Prostate gland (tissue), 2 donors: ENCODE results near the gene BANF1. TPM values are rescaled to one million over a fixed set of nuclear protein-coding genes. Genes with fewer than 3 reads are reported as not detected.

ENCODE experiments used
- DNase-seq: peaks from one replicate; pipeline ENCODE4 v3.0.0-alpha.2; 2019; ENCODE audit warnings: low spot score
- H3K27ac ChIP-seq, 2 donors: fragments of 200-600 bp; sonication (generic); 2 replicates each; pipeline ENCODE4 v1.5.1; 2017 to 2019
- H3K27me3 ChIP-seq: fragments of 200-600 bp; sonication (generic); replicated peaks from 2 replicates; pipeline ENCODE4 v1.5.1; 2019; ENCODE audit not compliant: insufficient read depth
- H3K36me3 ChIP-seq, 2 donors: fragments of 200-600 bp; sonication (generic); 1 replicate in 1 of 2; 2 replicates in 1 of 2; pipeline versions ENCODE4 v1.5.1 to v1.8.1; 2017 to 2019
- H3K4me1 ChIP-seq: fragments of 200-600 bp; sonication (generic); replicated peaks from 2 replicates; pipeline ENCODE4 v1.5.1; 2019
- H3K4me3 ChIP-seq, 2 donors: fragments of 200-600 bp; sonication (generic); 2 replicates each; pipeline ENCODE4 v1.5.1; 2017 to 2019
- H3K9me3 ChIP-seq: fragments of 200-600 bp; sonication (generic); 2 replicates; pipeline ENCODE4 v1.5.1; 2017
- POLR2A ChIP-seq: fragments of 450-650 bp; IDR thresholded peaks from one replicate; pipeline ENCODE4 v1.6.1; 2016; ENCODE audit warnings: antibody characterized with exemption, mild to moderate bottlenecking
- POLR2AphosphoS5 ChIP-seq: sonication (generic); formaldehyde crosslinking; IDR thresholded peaks from one replicate; pipeline ENCODE4 v1.6.1; 2017; ENCODE audit warnings: antibody characterized with exemption
- WGBS: methylation state at CpG from one replicate; pipeline ENCODE4 v1.1.5; 2018; 5-methylcytosine and 5-hydroxymethylcytosine counted together
- intact Hi-C: fragments of 100-400 bp; cut with DNase I; formaldehyde crosslinking; loops from one replicate; pipeline ENCODE4 v1.14.2; 2022
- total RNA-seq, 2 donors: library from RNA; depleted of rRNA; stranded (reverse); fragments of >200 nt; gene quantifications; one replicate each; pipeline ENCODE4 v1.1.0, GENCODE V29; 2016
- TF ChIP-seq, protein P1 (sequence below), 4 experiments: fragments of 200-600 bp in 2 of 4; fragments of 450-650 bp in 2 of 4; sonication (generic) in 2 of 4; IDR thresholded peaks; 1 replicate in 3 of 4; 2 replicates in 1 of 4; pipeline ENCODE4 v1.5.1; 2016 to 2019; ENCODE audit warnings: antibody characterized with exemption in 4 of 4, mild to moderate bottlenecking in 2 of 4, moderate library complexity in 2 of 4

BANF1 gene
- total RNA-seq, 2 donors from 2014 or later, result 59.4 to 78.8 TPM

DNA sequence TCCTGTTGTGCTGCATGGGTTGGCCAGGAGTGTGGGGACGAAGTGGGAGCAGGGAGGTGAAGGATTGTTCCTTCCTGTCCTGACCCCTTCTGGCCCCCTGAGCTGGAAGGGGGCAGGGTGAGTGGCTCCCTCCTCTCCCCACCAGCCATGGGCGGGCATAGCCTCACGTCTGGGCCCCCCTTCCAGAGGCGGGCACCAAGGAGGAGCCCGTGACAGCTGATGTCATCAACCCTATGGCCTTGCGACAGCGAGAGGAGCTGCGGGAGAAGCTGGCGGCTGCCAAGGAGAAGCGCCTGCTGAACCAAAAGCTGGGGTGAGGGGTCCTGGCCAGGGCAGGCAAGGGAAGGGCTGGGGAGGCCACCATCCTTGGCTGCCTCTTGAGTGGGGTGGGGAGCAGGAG, 37.4 kb upstream of the BANF1 start:
- Histone ChIP-seq H3K27ac (no peak overlapping the region), H3K27me3 (no peaks in the 10 kb centered on the region), H3K4me3 (no peak overlapping the region), H3K9me3 (no peaks in the 10 kb centered on the region), H3K4me1 (peaks cover 12% of the 10 kb centered on the region), H3K36me3 (peaks cover 18 to 33% of the 10 kb centered on the region in 2 donors)
- TF ChIP-seq, protein P1, sequence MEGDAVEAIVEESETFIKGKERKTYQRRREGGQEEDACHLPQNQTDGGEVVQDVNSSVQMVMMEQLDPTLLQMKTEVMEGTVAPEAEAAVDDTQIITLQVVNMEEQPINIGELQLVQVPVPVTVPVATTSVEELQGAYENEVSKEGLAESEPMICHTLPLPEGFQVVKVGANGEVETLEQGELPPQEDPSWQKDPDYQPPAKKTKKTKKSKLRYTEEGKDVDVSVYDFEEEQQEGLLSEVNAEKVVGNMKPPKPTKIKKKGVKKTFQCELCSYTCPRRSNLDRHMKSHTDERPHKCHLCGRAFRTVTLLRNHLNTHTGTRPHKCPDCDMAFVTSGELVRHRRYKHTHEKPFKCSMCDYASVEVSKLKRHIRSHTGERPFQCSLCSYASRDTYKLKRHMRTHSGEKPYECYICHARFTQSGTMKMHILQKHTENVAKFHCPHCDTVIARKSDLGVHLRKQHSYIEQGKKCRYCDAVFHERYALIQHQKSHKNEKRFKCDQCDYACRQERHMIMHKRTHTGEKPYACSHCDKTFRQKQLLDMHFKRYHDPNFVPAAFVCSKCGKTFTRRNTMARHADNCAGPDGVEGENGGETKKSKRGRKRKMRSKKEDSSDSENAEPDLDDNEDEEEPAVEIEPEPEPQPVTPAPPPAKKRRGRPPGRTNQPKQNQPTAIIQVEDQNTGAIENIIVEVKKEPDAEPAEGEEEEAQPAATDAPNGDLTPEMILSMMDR (IDR thresholded peaks at IDR 0.05), result no peak
- TF ChIP-seq POLR2AphosphoS5 (no peak), POLR2A (no peak)
- intact Hi-C loops, result loop anchor here (5.0 kb wide), 1 partner anchor 48 kb away; the partner anchor contains the start of genes C11orf68 and DRAP1
- WGBS, result 80% methylated on average over 10 of the region's 10 CpGs
- DNase-seq, result no peak

- intact Hi-C loops, result no loop called here
- Histone ChIP-seq H3K4me3 (no peak overlapping the region), H3K4me1 (peaks cover 12% of the 10 kb centered on the region), H3K9me3 (no peaks in the 10 kb centered on the region), H3K27ac (no peak overlapping the region), H3K36me3 (peaks cover 18 to 33% of the 10 kb centered on the region in 2 donors), H3K27me3 (no peaks in the 10 kb centered on the region)
- no peak for DNase-seq
- 91% methylated on average over 36 of the region's 36 CpGs for WGBS
- TF ChIP-seq POLR2A (no peak), POLR2AphosphoS5 (no peak)
- TF ChIP-seq, protein P1 (IDR thresholded peaks at IDR 0.05), result no peak
Observed at GRCh38 chr11:65965986-65966762, 36.1 kb upstream of the BANF1 start.

DNA sequence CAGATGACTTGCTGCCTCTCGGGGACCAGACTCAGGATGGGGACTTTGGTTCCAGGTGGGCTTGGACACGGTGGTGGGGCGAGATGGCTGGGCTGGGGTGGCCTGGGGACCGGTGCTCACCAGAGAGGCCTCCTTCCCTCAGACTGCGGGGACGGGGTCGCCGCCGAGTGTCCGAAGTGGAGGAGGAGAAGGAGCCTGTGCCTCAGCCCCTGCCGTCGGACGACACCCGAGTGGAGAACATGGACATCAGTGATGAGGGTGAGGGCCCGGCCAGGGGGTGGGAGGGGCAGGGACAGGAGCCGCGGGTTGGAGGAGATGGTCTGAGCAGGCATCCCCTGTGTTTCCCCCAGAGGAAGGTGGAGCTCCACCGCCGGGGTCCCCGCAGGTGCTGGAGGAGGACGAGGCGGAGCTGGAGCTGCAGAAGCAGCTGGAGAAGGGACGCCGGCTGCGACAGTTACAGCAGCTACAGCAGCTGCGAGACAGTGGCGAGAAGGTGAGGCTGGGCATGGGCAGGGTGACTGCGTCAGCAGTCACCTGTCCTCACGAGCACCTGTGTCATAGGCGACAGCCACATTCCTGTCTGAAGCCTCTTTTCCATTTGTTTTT, 34.9 kb upstream of the BANF1 start:
- Histone ChIP-seq H3K4me1 (peaks cover 8% of the 10 kb centered on the region), H3K27me3 (no peaks in the 10 kb centered on the region), H3K4me3 (no peak overlapping the region), H3K9me3 (no peaks in the 10 kb centered on the region), H3K27ac (no peak overlapping the region), H3K36me3 (peaks cover 18 to 33% of the 10 kb centered on the region in 2 donors)
- TF ChIP-seq POLR2A (no peak), POLR2AphosphoS5 (no peak)
- TF ChIP-seq, protein P1 (IDR thresholded peaks at IDR 0.05), result no peak
- WGBS, result 90% methylated on average over 30 of the region's 30 CpGs
- intact Hi-C loops, result no loop called here
- DNase-seq, result no peak

GRCh38 chr11:65968600-65969482, 33.5 kb upstream of the BANF1 start:
- Histone ChIP-seq H3K9me3 (no peaks in the 10 kb centered on the region), H3K4me3 (no peak overlapping the region), H3K4me1 (peaks cover under 1% of the 10 kb centered on the region), H3K27ac (no peak overlapping the region), H3K36me3 (peaks cover 18 to 33% of the 10 kb centered on the region in 2 donors), H3K27me3 (no peaks in the 10 kb centered on the region)
- TF ChIP-seq POLR2A (no peak), POLR2AphosphoS5 (no peak)
- TF ChIP-seq, protein P1 (IDR thresholded peaks at IDR 0.05), result no peak
- intact Hi-C loops, result no loop called here
- 84% methylated on average over 15 of the region's 15 CpGs for WGBS
- no peak for DNase-seq
